Measurements from ENCODE around the gene C3orf18. TPM values are rescaled to one million over a fixed set of nuclear protein-coding genes. Genes with fewer than 3 reads are reported as not detected.

Gene C3orf18
- total and polyA plus RNA-seq, 9 of the 15 experiments (the other 6 are each of a cell fraction or from before 2014, with no cell fraction given), result 0.01 to 2.3 (median 0.94) TPM

GRCh38 chr3:50616003-50616769 is 48.6 kb upstream of the C3orf18 start (continued):
- TF ChIP-seq MAFK (IDR thresholded peaks at IDR 0.05; ENCODE audit: low read length) (no peak), SP2 (IDR thresholded peaks at IDR 0.05; ENCODE audit: extremely low read depth, low read depth, low read length, poor library complexity, severe bottlenecking) (no peak), HDGF (IDR thresholded peaks at IDR 0.05) (no peak), ZNF592 (IDR thresholded peaks at IDR 0.05) (no peak), HNRNPL (IDR thresholded peaks at IDR 0.05; ENCODE audit: low read depth, low read length) (no peak), MXD1 (CRISPR knock-in tag; IDR thresholded peaks at IDR 0.05; ENCODE audit: borderline replicate concordance, poor library complexity, severe bottlenecking) (no peak), MAZ (CRISPR knock-in tag; conservative IDR thresholded peaks at IDR 0.05 in 1 of 2, IDR thresholded peaks at IDR 0.05 in 1 of 2) (peak in 1 of 2 experiments; percentile 18; a peak in 1 of 4 replicates), TFAP4 (CRISPR knock-in tag; IDR thresholded peaks at IDR 0.05; ENCODE audit: borderline replicate concordance) (no peak), ZMIZ1 (IDR thresholded peaks at IDR 0.05; ENCODE audit: low read depth in 2 of 2, low read length in 2 of 2) (no peak), ZNF740 (CRISPR knock-in tag; IDR thresholded peaks at IDR 0.05) (peak; percentile 34; the same call in 1 of the 2 replicates), ZNF740 (tag; IDR thresholded peaks at IDR 0.05) (no peak), ZBTB8A (IDR thresholded peaks at IDR 0.05; ENCODE audit: partially characterized antibody) (no peak), CTBP1 (IDR thresholded peaks at IDR 0.05; ENCODE audit: borderline replicate concordance) (peak; percentile 31; the same call in 1 of the 2 replicates), ILK (tag; IDR thresholded peaks at IDR 0.05; ENCODE audit: borderline replicate concordance, low read depth) (no peak), DIDO1 (tag; IDR thresholded peaks at IDR 0.05; ENCODE audit: low read depth) (no peak), FOXJ2 (tag; IDR thresholded peaks at IDR 0.05) (no peak)
